COR-L47 (cell line): ENCODE data around the gene JARID2.
"Not testable (repeated sequence)": the region's sequence is repeated elsewhere in the genome, so short reads cannot be mapped to it uniquely, and the experiment has no call there.

Experiments used
- DNase-seq: peaks from one replicate; lab custom pipeline; 2025; lab: John Stamatoyannopoulos, UW

The JARID2 gene

GRCh38 chr6:15309611-15310283 is 63.9 kb downstream of the JARID2 start:
- DNase-seq: no peak

GRCh38 chr6:15310680-15311079 is 64.8 kb downstream of the JARID2 start:
- no peak for DNase-seq

GRCh38 chr6:15312500-15312899 is 66.6 kb downstream of the JARID2 start:
- DNase-seq: no peak

GRCh38 chr6:15313367-15313766 is 67.5 kb downstream of the JARID2 start:
- no peak for DNase-seq

GRCh38 chr6:15316754-15317153 is 70.9 kb downstream of the JARID2 start:
- DNase-seq: no peak

GRCh38 chr6:15317251-15317650 is 71.4 kb downstream of the JARID2 start:
- DNase-seq: no peak

GRCh38 chr6:15317934-15318902 is 72.3 kb downstream of the JARID2 start:
- DNase-seq: no peak

- DNase-seq: no peak
Observed at GRCh38 chr6:15319677-15320076, 73.8 kb downstream of the JARID2 start.

- DNase-seq: no peak
Observed at GRCh38 chr6:15320693-15321092, 74.8 kb downstream of the JARID2 start.

GRCh38 chr6:15322184-15322583 is 76.3 kb downstream of the JARID2 start:
- no peak for DNase-seq

- DNase-seq: no peak
Observed at GRCh38 chr6:15322781-15323536, 77.1 kb downstream of the JARID2 start.

GRCh38 chr6:15323611-15324010 is 77.7 kb downstream of the JARID2 start:
- not testable (repeated sequence) for DNase-seq

- DNase-seq: no peak
Observed at GRCh38 chr6:15324427-15324985, 78.6 kb downstream of the JARID2 start.

- DNase-seq: no peak
Observed at GRCh38 chr6:15325540-15325955, 79.7 kb downstream of the JARID2 start.

GRCh38 chr6:15326067-15326614 is 80.3 kb downstream of the JARID2 start:
- DNase-seq: no peak

GRCh38 chr6:15327271-15327670 is 81.4 kb downstream of the JARID2 start:
- no peak for DNase-seq

- DNase-seq: no peak
Observed at GRCh38 chr6:15329197-15329671, 83.4 kb downstream of the JARID2 start.

GRCh38 chr6:15330174-15330944 is 84.5 kb downstream of the JARID2 start:
- no peak for DNase-seq

- DNase-seq: no peak
Observed at GRCh38 chr6:15331143-15331542, 85.3 kb downstream of the JARID2 start.

- DNase-seq: no peak
Observed at GRCh38 chr6:15331629-15332251, 85.9 kb downstream of the JARID2 start.
